ENCODE measurements around the gene XAGE2.
"Not testable (repeated sequence)": the region's sequence is repeated elsewhere in the genome, so short reads cannot be mapped to it uniquely, and the experiment has no call there.

DNA sequence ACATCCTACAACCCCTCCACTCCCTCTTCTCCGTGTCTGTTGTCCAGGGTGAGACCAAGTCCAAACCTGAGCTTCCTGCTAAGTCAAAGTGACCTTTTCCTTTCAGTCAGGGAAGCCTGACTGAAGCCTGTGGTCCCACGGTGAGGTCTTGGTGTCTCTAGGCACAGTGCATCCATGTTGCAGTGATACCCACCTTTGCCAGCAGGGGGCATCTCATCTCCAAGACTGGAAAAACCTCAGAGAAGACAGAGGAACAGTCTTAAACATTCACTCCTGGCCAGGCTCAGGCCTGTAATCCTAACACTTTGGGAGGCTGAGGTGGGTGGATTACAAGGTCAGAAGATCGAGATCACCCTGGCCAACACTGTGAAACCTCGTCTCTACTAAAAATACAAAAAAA, 23.4 kb upstream of the XAGE2 start:
- TF ChIP-seq EZH2, EZH2phosphoT487 (IDR thresholded peaks at IDR 0.05): not testable (repeated sequence)
- TF ChIP-seq, protein P1, sequence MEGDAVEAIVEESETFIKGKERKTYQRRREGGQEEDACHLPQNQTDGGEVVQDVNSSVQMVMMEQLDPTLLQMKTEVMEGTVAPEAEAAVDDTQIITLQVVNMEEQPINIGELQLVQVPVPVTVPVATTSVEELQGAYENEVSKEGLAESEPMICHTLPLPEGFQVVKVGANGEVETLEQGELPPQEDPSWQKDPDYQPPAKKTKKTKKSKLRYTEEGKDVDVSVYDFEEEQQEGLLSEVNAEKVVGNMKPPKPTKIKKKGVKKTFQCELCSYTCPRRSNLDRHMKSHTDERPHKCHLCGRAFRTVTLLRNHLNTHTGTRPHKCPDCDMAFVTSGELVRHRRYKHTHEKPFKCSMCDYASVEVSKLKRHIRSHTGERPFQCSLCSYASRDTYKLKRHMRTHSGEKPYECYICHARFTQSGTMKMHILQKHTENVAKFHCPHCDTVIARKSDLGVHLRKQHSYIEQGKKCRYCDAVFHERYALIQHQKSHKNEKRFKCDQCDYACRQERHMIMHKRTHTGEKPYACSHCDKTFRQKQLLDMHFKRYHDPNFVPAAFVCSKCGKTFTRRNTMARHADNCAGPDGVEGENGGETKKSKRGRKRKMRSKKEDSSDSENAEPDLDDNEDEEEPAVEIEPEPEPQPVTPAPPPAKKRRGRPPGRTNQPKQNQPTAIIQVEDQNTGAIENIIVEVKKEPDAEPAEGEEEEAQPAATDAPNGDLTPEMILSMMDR (IDR thresholded peaks at IDR 0.05), result peak; percentile 55

All from neural progenitor cell (in vitro differentiated cells).